ENCODE data around the gene ZNF526.

ZNF526 gene

GRCh38 chr19:42225718-42226292 lies 5.7 kb downstream of the ZNF526 start:
- DNase-seq, result no peak

GRCh38 chr19:42226886-42227285 lies 6.8 kb downstream of the ZNF526 start:
- DNase-seq, result no peak

DNA sequence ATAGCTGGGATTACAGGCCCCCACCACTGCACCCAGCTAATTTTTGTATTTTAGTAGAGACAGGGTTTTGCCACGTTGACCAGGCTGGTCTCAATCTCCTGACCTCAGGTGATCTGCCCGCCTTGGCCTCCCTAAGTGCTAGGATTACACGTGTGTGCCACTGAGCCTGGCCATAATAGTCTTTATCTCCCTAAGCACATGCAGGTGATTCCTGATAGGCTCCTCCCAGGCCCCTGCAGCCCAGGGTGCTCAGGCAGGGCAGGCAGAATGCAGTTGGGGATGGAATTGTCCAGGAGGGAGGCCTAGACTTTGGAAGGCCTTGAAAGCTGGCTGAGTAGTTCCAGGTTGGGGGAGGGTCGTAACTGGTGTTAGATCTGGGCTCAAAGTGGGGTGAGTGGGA lies 8.5 kb downstream of the ZNF526 start:
- no peak for DNase-seq

GRCh38 chr19:42229301-42229854 lies 9.3 kb downstream of the ZNF526 start:
- no peak for DNase-seq

GRCh38 chr19:42229855-42230351 lies 9.8 kb downstream of the ZNF526 start:
- no peak for DNase-seq

DNA sequence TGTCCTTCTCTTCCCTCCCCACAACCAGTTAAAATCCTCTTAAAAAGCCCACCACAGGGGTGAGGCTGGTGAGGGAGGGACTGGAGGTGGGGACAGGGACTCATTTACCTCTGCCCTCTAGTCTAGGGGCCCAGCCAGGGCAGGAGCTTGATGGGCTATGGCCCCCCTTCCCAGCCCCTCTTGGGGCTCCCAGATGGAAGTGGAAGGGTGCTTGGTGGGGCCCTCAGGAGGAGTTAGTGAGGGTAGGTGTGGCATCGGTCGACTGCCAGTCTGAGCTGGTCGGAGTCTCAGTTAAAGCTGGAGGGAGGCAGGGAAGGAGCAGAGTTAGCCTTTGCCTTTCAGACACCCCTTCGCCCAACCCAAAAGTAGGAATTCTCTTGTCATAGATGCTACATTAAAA lies 10.5 kb downstream of the ZNF526 start:
- no peak for DNase-seq

DNA sequence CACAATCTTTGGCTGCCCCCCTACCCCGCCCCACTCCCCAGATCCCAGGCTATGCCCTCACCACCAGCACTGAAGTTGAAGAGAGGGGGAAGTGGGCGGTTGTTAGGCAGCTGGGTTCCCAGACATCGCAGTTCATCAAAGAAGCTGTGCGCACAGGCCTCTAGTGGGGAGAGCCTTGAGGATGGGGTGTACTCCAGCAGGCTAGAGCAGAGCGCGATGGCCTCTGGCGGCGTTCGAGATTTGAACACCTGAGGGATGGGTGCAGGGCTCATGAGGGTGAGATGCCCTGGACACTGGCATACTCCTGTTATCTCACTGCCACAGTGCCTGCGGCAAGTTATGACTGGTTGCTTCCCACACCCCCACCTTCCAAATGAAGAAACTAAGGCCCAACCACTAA lies 12.3 kb downstream of the ZNF526 start:
- no peak for DNase-seq

- no peak for DNase-seq
These were observed 13.0 kb downstream of the ZNF526 start for GRCh38 chr19:42233106-42233505.

GRCh38 chr19:42233678-42234292 lies 13.7 kb downstream of the ZNF526 start:
- DNase-seq, result no peak

GRCh38 chr19:42234364-42234763 lies 14.3 kb downstream of the ZNF526 start:
- DNase-seq, result no peak

DNA sequence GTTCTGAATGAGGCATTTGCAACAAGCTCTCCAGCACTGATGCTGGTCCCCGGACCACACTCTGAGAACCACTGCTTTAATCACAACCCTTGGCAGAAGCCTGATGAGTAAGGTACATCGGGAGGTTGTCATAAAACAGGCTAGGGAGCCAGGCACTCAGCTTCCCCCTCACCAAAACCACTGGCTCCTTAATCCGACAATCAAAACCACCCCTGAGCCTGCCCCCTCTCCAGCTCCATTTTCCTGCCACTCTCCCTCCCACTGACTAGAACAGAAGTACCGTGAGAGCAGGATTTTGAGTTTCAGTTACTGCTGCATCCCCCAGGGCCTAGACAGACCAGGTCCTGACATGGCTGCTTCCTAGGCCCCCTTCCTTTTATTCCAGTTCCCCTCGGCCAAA lies 15.1 kb downstream of the ZNF526 start:
- DNase-seq, result no peak

GRCh38 chr19:42239544-42240220 lies 19.6 kb downstream of the ZNF526 start:
- DNase-seq, result no peak

- no peak for DNase-seq
These were observed 21.2 kb downstream of the ZNF526 start for GRCh38 chr19:42241279-42241678.

DNA sequence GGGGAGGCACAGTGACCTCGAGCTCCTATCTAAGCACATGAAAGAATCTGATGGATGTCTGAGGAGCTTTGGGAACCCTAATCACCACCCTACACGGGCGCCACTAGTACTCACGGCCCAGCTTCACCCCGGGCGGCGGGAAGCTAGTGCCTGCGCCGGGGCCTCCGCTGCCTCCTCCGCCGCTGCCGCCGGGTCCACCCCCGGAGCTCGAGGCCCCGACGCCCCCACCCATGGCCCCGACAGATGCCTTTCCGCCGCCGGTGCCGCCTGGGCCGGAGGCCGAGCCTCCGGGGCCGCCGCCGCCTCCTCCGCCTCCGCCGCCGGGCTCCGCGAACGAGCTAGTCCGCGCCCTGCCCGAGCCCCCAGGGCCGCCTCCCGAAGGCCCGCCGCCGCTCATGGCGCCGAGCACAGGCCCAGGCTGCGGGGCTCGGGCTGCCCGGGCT lies 22.0 kb downstream of the ZNF526 start:
- no peak for DNase-seq

DNA sequence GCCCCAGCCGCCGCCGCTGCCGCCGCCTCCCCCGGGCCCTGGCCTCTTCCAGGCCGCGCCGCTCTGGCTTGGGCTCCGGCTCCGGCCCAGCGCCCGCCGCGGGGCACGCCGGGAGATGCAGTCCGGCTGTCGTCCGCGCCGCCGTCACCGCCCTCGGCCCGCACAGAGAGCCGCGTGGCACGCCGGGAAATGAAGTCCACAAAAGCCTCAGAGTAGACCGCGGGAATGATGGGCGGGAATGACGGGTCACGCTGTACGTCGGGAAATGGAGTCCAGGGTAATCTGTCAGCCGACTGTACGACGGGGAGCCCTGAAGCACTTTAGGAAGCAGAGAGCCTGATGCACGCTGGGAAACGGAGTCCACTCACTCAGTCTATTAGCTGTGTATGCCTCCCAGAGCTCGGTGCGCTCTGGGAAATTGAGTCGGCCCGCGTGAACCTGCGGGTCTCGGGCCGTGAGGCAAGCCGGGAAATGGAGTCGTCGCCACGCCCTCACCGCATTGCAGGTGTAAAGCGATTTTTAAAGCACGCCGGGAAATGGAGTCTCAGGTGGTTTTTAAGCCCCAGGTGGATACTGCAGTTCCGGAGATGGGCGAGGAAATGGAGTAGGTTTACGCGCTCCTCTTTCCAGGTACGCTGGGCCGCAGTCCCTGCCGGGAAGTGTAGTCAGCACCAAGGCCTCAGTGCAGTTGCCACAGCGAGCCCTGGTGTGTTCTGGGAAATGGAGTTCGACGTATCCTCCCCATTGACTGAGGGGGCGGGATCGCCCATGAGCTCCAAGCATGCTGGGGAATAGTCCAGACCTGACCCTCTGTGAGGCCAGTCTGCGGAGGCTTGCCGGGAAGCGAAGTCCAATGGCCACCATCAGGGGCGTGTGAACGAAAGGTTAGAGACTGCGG lies 22.6 kb downstream of the ZNF526 start, which contains the start of gene GSK3A:
GSK3A (minus strand) TSS at position 91 of the 898 bp plus-strand sequence. CDS start 137 bp downstream, outside the sequence.
- DNase-seq, result peak; percentile 93

- DNase-seq, result peak; percentile 73
These were observed 24.5 kb downstream of the ZNF526 start for GRCh38 chr19:42244347-42245220.

DNA sequence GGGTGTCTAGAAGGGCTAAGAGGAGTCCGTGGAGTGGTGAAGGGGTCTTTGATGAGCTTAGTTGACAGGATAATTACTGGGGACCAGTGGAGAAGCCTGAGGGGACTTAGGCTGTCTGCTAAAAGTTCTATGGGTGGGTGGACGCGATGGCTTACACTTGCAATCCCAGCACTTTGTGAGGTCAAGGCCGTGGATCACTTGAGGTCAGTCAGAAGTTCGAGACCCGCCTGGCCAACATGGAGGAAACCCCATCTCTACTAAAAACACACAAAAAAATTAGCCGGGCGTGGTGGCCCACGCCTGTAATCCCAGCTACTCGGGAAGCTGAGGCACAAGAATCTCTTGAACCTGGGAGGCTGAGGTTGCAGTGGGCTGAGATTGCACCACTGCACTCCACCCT lies 25.1 kb downstream of the ZNF526 start:
- no peak for DNase-seq

DNA sequence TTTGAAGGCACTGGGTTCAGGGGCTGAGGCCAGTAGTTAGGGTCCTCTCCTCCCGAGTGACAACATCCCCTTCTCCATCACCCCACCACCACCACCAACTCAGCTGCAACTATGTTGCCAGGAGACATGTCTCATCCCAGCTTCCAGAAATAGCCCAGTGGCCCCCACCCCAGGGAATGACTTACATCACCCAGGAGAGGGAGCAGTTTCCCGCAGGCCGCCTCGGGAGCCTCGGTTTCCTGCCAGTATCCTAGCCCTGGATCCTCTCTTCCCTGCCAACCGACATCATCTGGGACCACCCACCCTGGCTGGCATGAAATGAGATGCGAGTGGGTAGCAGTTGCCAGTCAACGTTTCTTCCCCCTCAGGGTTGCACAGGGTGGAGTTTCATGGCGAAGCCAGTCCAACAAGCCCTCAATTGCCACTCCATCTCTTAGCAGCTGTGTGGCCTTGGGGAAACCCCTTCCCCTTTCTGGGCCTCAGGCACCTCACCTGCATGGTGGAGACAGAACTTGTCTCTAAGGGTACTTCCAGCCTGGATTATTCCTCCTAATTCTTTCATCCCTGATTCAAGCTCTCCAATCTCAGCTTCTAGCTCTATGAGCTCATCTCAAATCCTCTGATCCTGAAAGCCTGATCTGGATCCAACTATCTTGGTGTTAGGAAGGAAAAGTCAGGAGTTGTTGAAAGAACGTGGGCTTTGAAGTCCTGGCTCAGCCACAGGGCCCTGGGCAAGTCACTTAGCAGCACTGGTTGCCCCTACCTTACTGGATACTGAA lies 26.2 kb downstream of the ZNF526 start:
- DNase-seq, result peak; percentile 30

DNA sequence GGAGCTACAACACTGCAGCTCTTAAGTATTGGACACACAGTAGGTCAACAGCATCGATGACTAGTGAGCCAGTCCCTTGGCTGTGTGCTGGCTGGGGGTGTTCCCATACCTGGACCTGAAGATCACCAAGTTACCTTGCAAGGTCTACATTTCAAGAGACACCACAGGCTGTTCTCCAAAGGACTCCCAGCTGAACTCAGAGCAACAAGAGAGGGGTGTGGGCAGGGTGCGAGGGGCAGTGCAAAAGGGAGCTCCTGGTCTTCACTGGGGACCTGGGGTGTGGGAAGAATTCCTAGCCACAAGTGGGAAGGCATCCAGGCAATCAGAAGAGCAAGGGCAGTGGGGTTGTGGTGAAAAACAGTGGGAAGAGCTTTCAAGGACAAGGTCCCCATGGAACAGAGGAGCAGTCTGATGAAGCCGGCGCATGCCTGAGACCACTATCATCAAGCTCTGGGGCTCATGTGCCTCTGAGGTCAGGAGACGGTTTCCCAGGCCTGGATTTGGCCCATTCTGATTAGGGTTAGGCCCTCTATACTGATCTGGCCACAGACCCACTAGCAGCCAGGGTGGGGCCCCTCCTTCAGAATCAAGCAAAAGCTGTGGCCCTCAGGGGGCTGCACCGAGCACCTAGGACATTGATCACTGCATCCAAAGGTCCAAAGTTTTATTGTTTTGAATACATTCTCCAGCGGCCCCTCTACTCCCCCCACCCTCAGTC lies 27.0 kb downstream of the ZNF526 start:
- no peak for DNase-seq

DNA sequence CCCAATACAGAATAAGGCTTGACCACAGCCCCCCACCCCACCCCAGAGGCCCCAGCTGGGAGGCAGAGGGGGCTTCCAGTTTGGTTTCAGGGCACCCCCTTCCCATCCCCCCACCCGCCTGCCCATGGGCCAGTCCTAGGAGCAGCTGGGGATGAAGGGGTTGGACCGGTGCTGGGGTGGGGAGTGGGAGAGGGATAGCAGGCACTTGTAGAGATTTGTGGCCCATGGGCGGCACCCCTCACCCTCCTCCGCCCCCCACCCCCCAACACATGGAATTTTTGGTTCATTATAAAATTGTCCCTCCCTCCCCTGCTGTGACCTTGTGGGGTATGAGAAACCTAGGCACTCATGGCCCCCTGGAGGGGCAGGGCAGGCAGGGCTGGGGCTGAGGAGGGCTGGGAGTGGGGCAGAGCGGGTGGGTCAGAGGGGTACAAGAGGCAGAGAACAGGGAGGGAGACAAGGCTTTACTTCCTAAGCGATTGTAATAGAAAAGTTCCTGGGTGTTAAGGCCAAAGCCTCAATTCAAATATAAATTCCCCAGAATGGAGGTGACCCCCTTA lies 27.6 kb downstream of the ZNF526 start:
- no peak for DNase-seq

Data from T1000 (cell line).